Muscle layer of colon (tissue), 2 donors: Measurements from ENCODE around the gene IFT22.
"Not testable (repeated sequence)": the region's sequence is repeated elsewhere in the genome, so short reads cannot be mapped to it uniquely, and the experiment has no call there.

Source experiments
- H3K27ac ChIP-seq: one replicate; pipeline ENCODE4 v1.7.0; 2013; ENCODE audit warnings: low read depth, mild to moderate bottlenecking, low read length, moderate library complexity
- H3K27me3 ChIP-seq, 2 donors: one replicate each; pipeline ENCODE4 v1.7.0; 2013; ENCODE audit warnings: low read length in 2 of 2, mild to moderate bottlenecking in 2 of 2; ENCODE audit not compliant: insufficient read depth in 2 of 2, control insufficient read depth in 1 of 2
- H3K36me3 ChIP-seq: one replicate; pipeline ENCODE4 v1.7.0; 2013; ENCODE audit warnings: mild to moderate bottlenecking, low read length; ENCODE audit not compliant: insufficient read depth
- H3K4me1 ChIP-seq: one replicate; pipeline ENCODE4 v1.7.0; 2013; ENCODE audit warnings: mild to moderate bottlenecking, low read length; ENCODE audit not compliant: insufficient read depth
- H3K4me3 ChIP-seq, 2 donors: one replicate each; pipeline ENCODE4 v1.7.0; 2013; ENCODE audit warnings: low read length in 2 of 2, low read depth in 1 of 2, mild to moderate bottlenecking in 1 of 2, moderate library complexity in 1 of 2
- H3K9ac ChIP-seq: one replicate; pipeline ENCODE4 v1.7.0; 2013; ENCODE audit warnings: low read length
- H3K9me3 ChIP-seq: one replicate; pipeline ENCODE4 v1.7.0; 2013; ENCODE audit warnings: mild to moderate bottlenecking, low read length
- donor health status: abdominal sarcoma.
- donor health status: Adenocarcinoma of cecum.

IFT22 gene

GRCh38 chr7:101349300-101349699 is 27.7 kb upstream of the IFT22 start:
- not testable (repeated sequence) for H3K36me3 ChIP-seq, H3K9me3 ChIP-seq, H3K4me3 ChIP-seq, H3K27me3 ChIP-seq, H3K9ac ChIP-seq, H3K4me1 ChIP-seq, H3K27ac ChIP-seq

- not testable (repeated sequence) for H3K9me3 ChIP-seq, H3K27ac ChIP-seq, H3K27me3 ChIP-seq, H3K4me1 ChIP-seq, H3K9ac ChIP-seq, H3K4me3 ChIP-seq, H3K36me3 ChIP-seq
These were observed 26.9 kb upstream of the IFT22 start for GRCh38 chr7:101348456-101349067.

GRCh38 chr7:101347477-101347876 is 25.9 kb upstream of the IFT22 start:
- no peak overlapping the region for H3K4me3 ChIP-seq
- no peaks in the 10 kb centered on the region for H3K36me3 ChIP-seq
- no peaks in the 10 kb centered on the region for H3K27me3 ChIP-seq
- no peak overlapping the region for H3K9ac ChIP-seq
- H3K9me3 ChIP-seq = no peaks in the 10 kb centered on the region
- H3K27ac ChIP-seq = no peak overlapping the region
- no peaks in the 10 kb centered on the region for H3K4me1 ChIP-seq

DNA sequence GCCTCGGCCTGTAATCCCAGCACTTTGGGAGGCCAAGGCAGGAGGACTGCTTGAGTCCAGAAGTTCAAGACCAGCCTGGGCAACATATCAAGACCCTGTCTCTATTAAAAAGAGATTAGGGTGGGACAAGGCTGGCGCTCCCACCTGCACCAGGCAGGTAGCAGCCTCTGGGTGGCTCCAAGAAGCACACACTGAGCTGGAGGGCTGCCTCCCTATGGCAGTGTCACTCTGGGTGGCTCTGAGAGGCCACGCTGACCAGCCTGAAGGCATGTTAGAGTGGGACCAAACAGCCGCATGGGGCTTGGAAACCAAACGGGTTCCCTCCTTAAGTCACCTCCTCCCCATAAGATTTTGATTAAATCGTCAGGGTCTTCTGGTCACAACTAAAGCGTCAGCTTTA is 21.3 kb upstream of the IFT22 start:
- no peaks in the 10 kb centered on the region for H3K4me1 ChIP-seq
- H3K27me3 ChIP-seq = no peaks in the 10 kb centered on the region
- no peaks in the 10 kb centered on the region for H3K36me3 ChIP-seq
- H3K27ac ChIP-seq = no peak overlapping the region
- H3K4me3 ChIP-seq = no peak overlapping the region
- H3K9me3 ChIP-seq = no peaks in the 10 kb centered on the region
- no peak overlapping the region for H3K9ac ChIP-seq

GRCh38 chr7:101340379-101340778 is 18.8 kb upstream of the IFT22 start:
- no peaks in the 10 kb centered on the region for H3K4me1 ChIP-seq
- no peaks in the 10 kb centered on the region for H3K27me3 ChIP-seq
- H3K36me3 ChIP-seq = no peaks in the 10 kb centered on the region
- no peak overlapping the region for H3K27ac ChIP-seq
- H3K9me3 ChIP-seq = no peaks in the 10 kb centered on the region
- H3K4me3 ChIP-seq = no peak overlapping the region
- H3K9ac ChIP-seq = no peak overlapping the region

- Histone ChIP-seq H3K4me1 (no peaks in the 10 kb centered on the region), H3K4me3 (no peak overlapping the region), H3K27ac (no peak overlapping the region), H3K9me3 (no peaks in the 10 kb centered on the region), H3K27me3 (no peaks in the 10 kb centered on the region), H3K9ac (no peak overlapping the region), H3K36me3 (no peaks in the 10 kb centered on the region)
These were observed 12.3 kb upstream of the IFT22 start for GRCh38 chr7:101333912-101334311.

DNA sequence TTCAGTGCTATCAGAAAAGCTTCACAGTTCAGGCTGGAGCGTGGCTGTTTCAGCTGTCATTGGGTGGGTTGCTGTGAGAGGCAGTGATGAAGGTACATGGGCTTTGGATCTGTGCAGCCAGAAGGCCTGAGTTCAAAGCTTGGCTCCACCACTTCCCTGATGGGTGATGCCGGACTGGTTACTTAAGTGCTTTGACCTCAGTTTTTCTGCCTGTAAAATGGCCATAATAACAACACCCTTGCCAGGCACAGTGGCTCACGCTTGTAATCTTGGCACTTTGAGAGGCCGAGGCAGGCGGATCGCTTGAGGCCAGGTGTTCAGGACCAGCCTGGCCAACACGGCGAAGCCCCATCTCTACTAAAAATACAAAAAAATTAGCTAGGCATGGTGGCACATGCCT is 10.4 kb upstream of the IFT22 start:
- H3K27ac ChIP-seq = no peak overlapping the region
- H3K9me3 ChIP-seq = no peaks in the 10 kb centered on the region
- H3K4me1 ChIP-seq = no peaks in the 10 kb centered on the region
- no peak overlapping the region for H3K4me3 ChIP-seq
- H3K27me3 ChIP-seq = no peaks in the 10 kb centered on the region
- H3K9ac ChIP-seq = no peak overlapping the region
- no peaks in the 10 kb centered on the region for H3K36me3 ChIP-seq

DNA sequence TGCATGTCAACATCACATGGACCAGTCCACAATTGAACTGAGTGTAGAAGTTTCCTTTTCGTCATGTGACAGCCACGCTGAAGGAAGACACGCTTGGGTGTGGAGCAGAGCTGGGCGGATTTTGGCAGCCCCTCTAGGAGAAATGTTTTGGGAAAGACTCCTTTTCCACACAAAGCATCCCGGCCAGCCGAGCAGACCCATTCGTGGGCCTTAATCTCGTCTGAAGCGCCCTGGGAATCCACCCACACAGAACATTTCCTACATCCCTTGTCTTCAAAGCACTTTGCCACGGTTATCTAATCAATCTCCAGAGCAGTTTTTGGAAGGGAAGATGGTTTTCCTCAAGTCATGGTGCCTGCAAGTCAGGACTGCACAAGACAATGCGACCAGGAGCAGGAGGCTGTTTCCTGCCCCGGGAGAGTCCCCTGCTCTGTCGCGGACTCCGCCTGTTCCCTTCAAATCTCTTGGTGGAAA is 8.4 kb upstream of the IFT22 start:
- H3K9ac ChIP-seq = no peak overlapping the region
- no peak overlapping the region for H3K27ac ChIP-seq

GRCh38 chr7:101328159-101328558 is 6.5 kb upstream of the IFT22 start:
- Histone ChIP-seq H3K27ac (no peak overlapping the region), H3K4me1 (no peaks in the 10 kb centered on the region), H3K36me3 (no peaks in the 10 kb centered on the region), H3K9me3 (no peaks in the 10 kb centered on the region), H3K27me3 (no peaks in the 10 kb centered on the region), H3K4me3 (no peak overlapping the region), H3K9ac (no peak overlapping the region)

More for the DNA sequence above, 8.4 kb upstream of the IFT22 start:
- Histone ChIP-seq H3K36me3 (no peaks in the 10 kb centered on the region), H3K4me3 (no peak overlapping the region), H3K27me3 (no peaks in the 10 kb centered on the region), H3K4me1 (no peaks in the 10 kb centered on the region), H3K9me3 (no peaks in the 10 kb centered on the region)

- Histone ChIP-seq H3K4me1 (peaks cover 15% of the 10 kb centered on the region), H3K36me3 (peaks cover 19% of the 10 kb centered on the region), H3K9ac (no peak overlapping the region), H3K9me3 (no peaks in the 10 kb centered on the region), H3K27me3 (no peaks in the 10 kb centered on the region), H3K27ac (no peak overlapping the region), H3K4me3 (no peak overlapping the region)
These were observed 2.2 kb downstream of the IFT22 start for GRCh38 chr7:101319401-101319800.

DNA sequence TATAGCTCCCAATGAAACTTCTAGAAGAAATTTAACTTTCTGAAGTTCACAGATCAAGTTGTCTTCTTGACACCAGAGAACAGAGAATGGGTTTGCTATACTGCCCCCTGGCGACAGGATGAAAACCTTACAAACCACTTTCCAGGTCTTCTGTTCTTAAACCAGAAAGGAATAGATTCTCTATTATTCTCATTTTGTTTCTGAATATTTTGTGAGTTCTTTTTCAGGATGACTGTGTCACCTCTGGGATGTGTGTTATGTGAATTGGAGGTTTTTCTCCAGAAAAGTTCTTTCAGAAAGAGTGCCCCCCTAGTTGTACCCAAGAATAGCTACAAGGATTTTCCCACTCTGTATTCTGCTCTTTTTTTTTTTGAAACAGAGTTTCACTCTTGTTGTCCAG is 6.3 kb downstream of the IFT22 start:
- Histone ChIP-seq H3K4me1 (no peaks in the 10 kb centered on the region), H3K27ac (no peak overlapping the region), H3K4me3 (no peak overlapping the region), H3K9me3 (no peaks in the 10 kb centered on the region), H3K27me3 (no peaks in the 10 kb centered on the region), H3K36me3 (peaks cover 19% of the 10 kb centered on the region), H3K9ac (no peak overlapping the region)

DNA sequence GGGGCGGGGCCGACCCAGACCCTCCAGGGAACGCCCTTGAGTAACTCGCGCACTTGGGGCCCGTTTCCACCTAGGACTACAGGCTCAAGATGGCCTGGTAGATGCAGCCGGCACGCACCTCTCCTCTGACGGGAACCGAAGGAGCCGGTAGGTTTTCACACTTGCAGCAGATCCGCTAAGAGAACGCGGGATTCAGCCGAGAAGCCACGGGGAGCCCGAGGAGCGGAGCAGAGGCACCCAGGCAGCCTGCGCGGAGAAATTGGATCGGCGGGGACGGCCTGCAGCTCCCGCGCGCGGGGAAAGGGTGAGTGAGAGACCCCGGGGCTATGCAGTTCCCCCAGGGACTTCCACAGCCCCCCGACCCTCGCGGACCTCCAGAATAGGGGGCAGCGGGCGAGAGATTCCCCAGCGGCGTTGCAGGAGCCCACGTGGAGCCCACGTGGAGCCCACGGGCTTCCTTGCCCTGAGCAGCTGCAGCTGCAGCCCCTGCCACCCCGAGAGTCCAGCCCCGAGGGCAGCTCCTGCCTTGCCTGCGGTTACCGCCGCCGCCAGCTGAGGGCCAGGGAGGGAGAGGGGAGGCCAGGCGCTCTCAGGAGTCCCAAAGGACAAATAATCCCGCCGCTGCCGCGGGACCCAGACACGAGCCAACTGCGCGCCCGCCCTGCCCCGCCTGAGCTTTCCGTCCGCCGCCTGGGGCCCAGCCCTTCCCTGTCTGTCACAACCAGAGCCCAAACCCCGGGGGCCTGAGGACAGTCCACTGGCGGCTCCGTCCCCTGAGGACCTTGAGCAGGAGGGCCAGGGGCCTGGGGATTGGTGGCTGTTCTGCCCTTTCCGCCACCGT is 13.1 kb downstream of the IFT22 start:
- no peak overlapping the region for H3K9ac ChIP-seq
- no peaks in the 10 kb centered on the region for H3K9me3 ChIP-seq
- H3K36me3 ChIP-seq = no peaks in the 10 kb centered on the region
- H3K27me3 ChIP-seq = peaks cover 12 to 33% of the 10 kb centered on the region in 2 donors
- H3K27ac ChIP-seq = no peak overlapping the region
- peaks cover 7% of the 10 kb centered on the region for H3K4me1 ChIP-seq
- H3K4me3 ChIP-seq = peak overlapping the region; percentile 4 to 27
